ENCODE results near the gene ADGRV1. TPM values are rescaled to one million over a fixed set of nuclear protein-coding genes. Genes with fewer than 3 reads are reported as not detected.

Gene ADGRV1
- polyA plus RNA-seq, 1 of the 3 experiments (the other 2 are of a cell fraction), result 0.23 TPM

- DNase-seq, result no peak
- no peaks in the 10 kb centered on the region for H3K79me2 ChIP-seq (ENCODE audit: insufficient read depth)
- H3K4me2 ChIP-seq, result no peak overlapping the region
- H4K20me1 ChIP-seq (ENCODE audit: insufficient read depth), result no peaks in the 10 kb centered on the region
- H3K9ac ChIP-seq, result no peak overlapping the region
- CTCF ChIA-PET, result interaction anchor here (1.1 to 2.0 kb wide), 5 partner anchors 12 to 500 kb away, joined by 3 to 6 read pairs (median 4); no protein-coding TSS in a partner anchor
- WGBS (ENCODE audit: low lambda C conversion rate), result 23% methylated on average over 1 of the region's 1 CpG
- H3K36me3 ChIP-seq (replicated peaks in 1 of 2; ENCODE audit: control insufficient read depth in 1 of 2, insufficient read depth in 2 of 2, low read length in 1 of 2), result no peaks in the 10 kb centered on the region
- H2AFZ ChIP-seq (ENCODE audit: low read depth), result no peak overlapping the region
- no peaks in the 10 kb centered on the region for H3K9me2 ChIP-seq
- H3K27ac ChIP-seq (ENCODE audit: low read depth in 2 of 2, low read length in 1 of 2), result no peak overlapping the region
- no peaks in the 10 kb centered on the region for H3K4me1 ChIP-seq (ENCODE audit: control insufficient read depth in 1 of 2, insufficient read depth in 2 of 2, low read depth in 1 of 2, low read length in 1 of 2)
- POLR2A ChIA-PET, result no interaction called here
- no peaks in the 10 kb centered on the region for H3K27me3 ChIP-seq (ENCODE audit: insufficient read depth)
- H3K4me3 ChIP-seq (ENCODE audit: low read depth in 2 of 2, low read length in 1 of 2), result no peak overlapping the region
- TF ChIP-seq EP300 (IDR thresholded peaks at IDR 0.05; ENCODE audit: borderline replicate concordance in 1 of 2, low read depth in 1 of 2, low read length in 1 of 2), result no peak
- no peak for TF ChIP-seq RXRA (IDR thresholded peaks at IDR 0.05; ENCODE audit: borderline replicate concordance, low read depth)
- no peak for TF ChIP-seq FOXJ3 (CRISPR knock-in tag; IDR thresholded peaks at IDR 0.05)
- TF ChIP-seq REST (IDR thresholded peaks at IDR 0.05; ENCODE audit: low read depth, low read length), result no peak
- TF ChIP-seq NFIC (IDR thresholded peaks at IDR 0.05; ENCODE audit: borderline replicate concordance), result no peak
- no peak for TF ChIP-seq NRF1 (IDR thresholded peaks at IDR 0.05; ENCODE audit: low read depth, low read length)
- TF ChIP-seq ELF1 (IDR thresholded peaks at IDR 0.05), result no peak
- no peak for TF ChIP-seq TCF12 (IDR thresholded peaks at IDR 0.05)
- TF ChIP-seq FOSL2 (IDR thresholded peaks at IDR 0.05; ENCODE audit: borderline replicate concordance, low read depth), result no peak
- TF ChIP-seq MXI1 (IDR thresholded peaks at IDR 0.05; ENCODE audit: low read depth, low read length), result no peak
- TF ChIP-seq RFX5 (IDR thresholded peaks at IDR 0.05; ENCODE audit: low read length), result no peak
- no peak for TF ChIP-seq EZH2phosphoT487 (IDR thresholded peaks at IDR 0.05; ENCODE audit: borderline replicate concordance, low read depth)
- no peak for TF ChIP-seq PBX3 (IDR thresholded peaks at IDR 0.05)
- no peak for TF ChIP-seq SMC3 (IDR thresholded peaks at IDR 0.05; ENCODE audit: low read depth, low read length)
- TF ChIP-seq MAX (IDR thresholded peaks at IDR 0.05; ENCODE audit: low read depth), result no peak
- no peak for TF ChIP-seq YY1 (IDR thresholded peaks at IDR 0.05; ENCODE audit: low read depth)
- no peak for TF ChIP-seq SIN3A (IDR thresholded peaks at IDR 0.05; ENCODE audit: borderline replicate concordance, low read depth, low read length)
- no peak for TF ChIP-seq POLR2AphosphoS5 (IDR thresholded peaks at IDR 0.05; ENCODE audit: low read depth, low read length)
- no peaks in the 10 kb centered on the region for H3K9me3 ChIP-seq
- no peaks in the 10 kb centered on the region for H3F3A ChIP-seq (replicated peaks; ENCODE audit: insufficient read depth)
Measured at GRCh38 chr5:90885180-90885868, 326.7 kb downstream of the ADGRV1 start.

Data from SK-N-SH (cell line).